ENCODE results near the gene HOXB4. TPM values are rescaled to one million over a fixed set of nuclear protein-coding genes. Genes with fewer than 3 reads are reported as not detected.
A peak's percentile ranks its signal among the peaks of the same experiment; 100 is the strongest.

Gene HOXB4
- total and polyA plus RNA-seq, 4 donors, result 1.4 to 17.9 (median 9.0) TPM

DNA sequence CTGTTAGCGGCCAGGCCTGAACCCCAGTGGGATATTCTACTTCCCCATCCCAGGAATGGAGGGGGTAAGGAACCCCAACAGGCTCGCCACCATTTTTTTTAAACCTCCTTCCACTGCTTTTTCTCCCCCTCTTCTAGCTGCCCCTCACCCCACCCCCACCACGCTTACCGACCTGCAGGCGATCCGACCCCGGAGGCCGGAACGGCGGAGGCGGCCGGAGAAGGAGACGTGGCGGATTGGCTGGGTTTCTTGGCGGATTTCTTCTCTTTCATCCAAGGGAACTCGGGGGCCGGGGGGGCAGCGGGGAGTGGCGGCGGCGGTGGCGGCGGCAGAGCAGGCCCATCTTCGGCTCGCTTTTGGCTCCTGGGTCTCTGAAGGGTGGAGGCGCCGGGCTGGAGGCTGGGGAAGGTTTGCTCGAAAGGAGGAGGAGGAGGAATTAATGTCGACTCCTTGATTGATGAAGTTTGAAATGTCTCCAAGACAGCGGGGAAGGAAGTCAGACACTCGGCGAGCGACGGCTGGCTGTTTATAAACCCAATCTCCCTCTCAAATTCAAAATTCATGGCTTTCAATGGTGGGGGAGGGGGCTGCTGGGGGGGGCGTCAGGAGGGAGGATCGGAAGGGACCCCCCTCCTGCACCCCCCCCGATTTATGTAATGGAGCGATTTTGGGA is 33.7 kb downstream of the HOXB4 start:
- Histone ChIP-seq H3K27me3 (ENCODE audit: control insufficient read depth in 1 of 2, insufficient read depth in 2 of 2, low read length in 1 of 2) (no peaks in the 10 kb centered on the region), H3K27ac (ENCODE audit: low read depth in 1 of 2, low read length in 2 of 2) (peak overlapping the region; percentile 80 to 95), H3K36me3 (ENCODE audit: control insufficient read depth in 1 of 2, insufficient read depth in 2 of 2, low read length in 1 of 2) (no peaks in the 10 kb centered on the region), H3K4me1 (ENCODE audit: control insufficient read depth in 1 of 2, insufficient read depth in 2 of 2, low read length in 2 of 2) (peaks cover 0 to 4% of the 10 kb centered on the region in 2 donors), H3K4me3 (ENCODE audit: low read length in 2 of 2) (peak overlapping the region; percentile 71 to 94), H3K9me3 (ENCODE audit: control insufficient read depth, low read length) (no peaks in the 10 kb centered on the region)
- peak; percentile 85 for ATAC-seq (ENCODE audit: low FRiP score)
- intact Hi-C loops (cut with DNase I), result loop anchor here in 1 of 2 donors (5.0 kb wide), 2 partner anchors 37 to 52 kb away; no protein-coding TSS in a partner anchor
- 1 to 2% methylated on average over 37 to 38 of the region's 38 CpGs for WGBS, 2 donors
- peak; percentile 95 to 97 for DNase-seq

DNA sequence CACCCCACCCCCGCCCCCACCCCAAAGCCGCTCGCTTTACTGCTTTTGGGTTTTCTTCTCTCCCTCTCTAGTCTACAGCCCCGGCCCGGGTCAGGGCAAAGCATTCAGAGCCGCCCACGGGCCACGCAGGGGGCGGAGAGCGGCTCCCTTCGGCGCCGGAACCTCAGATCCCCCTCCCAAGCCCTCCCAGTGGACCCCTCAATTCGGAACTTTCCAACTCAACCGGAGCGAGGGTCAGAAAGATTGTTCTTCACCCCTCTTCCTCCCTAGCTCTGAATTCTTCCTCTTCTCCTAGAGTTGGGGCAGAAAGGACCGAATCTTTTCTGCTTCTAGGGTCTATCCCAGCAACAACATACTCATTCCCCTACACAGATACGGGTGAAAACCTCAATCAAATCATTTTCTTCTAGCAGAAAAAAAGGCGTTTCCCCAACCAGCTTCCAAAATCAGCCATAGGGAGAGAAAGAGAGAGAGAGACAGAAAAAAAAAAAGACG is 34.2 kb downstream of the HOXB4 start:
- ATAC-seq (ENCODE audit: low FRiP score), result peak; percentile 16
- WGBS, 2 donors, result 1% methylated on average over 20 of the region's 20 CpGs
- intact Hi-C loops (cut with DNase I), result loop anchor here in 1 of 2 donors (1.0 to 5.0 kb wide), 3 partner anchors 33 to 52 kb away; no protein-coding TSS in a partner anchor
- Histone ChIP-seq H3K27ac (ENCODE audit: low read depth in 1 of 2, low read length in 2 of 2) (peak overlapping the region; percentile 80 to 95), H3K36me3 (ENCODE audit: control insufficient read depth in 1 of 2, insufficient read depth in 2 of 2, low read length in 1 of 2) (no peaks in the 10 kb centered on the region), H3K4me3 (ENCODE audit: low read length in 2 of 2) (peak overlapping the region; percentile 71 to 94), H3K27me3 (ENCODE audit: control insufficient read depth in 1 of 2, insufficient read depth in 2 of 2, low read length in 1 of 2) (no peaks in the 10 kb centered on the region), H3K4me1 (ENCODE audit: control insufficient read depth in 1 of 2, insufficient read depth in 2 of 2, low read length in 2 of 2) (peaks cover 0 to 4% of the 10 kb centered on the region in 2 donors), H3K9me3 (ENCODE audit: control insufficient read depth, low read length) (no peaks in the 10 kb centered on the region)
- DNase-seq, result peak in 1 of 2 donors; percentile 83

DNA sequence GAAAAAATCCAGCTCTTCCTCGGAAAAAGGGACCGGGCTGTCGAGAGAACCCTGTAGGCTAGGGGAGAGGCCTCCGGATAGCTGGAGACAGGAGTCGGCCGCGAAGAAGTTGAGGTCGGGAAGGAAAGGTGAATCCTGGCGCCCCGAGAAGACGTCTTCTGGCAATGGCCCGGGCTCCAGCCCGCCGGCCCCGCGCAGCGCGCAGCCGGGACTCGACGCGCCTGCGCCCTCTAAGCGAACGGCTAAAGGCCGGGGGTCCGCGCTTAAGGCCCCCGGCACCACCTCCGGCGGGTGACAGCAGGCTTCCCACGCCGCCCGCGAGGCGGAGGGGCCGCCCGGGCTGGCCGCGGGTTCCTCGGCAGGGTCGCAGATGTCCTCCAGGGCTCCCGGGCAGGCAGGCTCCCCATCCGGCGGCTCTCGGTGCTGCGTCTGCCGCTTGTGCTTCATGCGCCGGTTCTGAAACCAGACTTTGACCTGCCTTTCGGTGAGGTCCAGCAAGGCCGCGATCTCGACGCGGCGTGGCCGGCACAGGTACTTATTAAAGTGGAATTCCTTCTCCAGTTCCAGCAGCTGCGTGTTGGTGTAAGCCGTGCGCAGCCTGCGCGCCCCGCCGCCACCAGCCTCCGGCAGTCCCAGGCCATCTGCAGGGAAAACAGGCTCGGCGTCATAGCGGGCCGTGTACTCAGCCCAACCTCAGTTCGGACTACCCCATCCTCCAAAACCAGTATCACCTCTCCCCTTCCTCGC is 34.9 kb downstream of the HOXB4 start:
- Histone ChIP-seq H3K4me1 (ENCODE audit: control insufficient read depth in 1 of 2, insufficient read depth in 2 of 2, low read length in 2 of 2) (peaks cover 0 to 4% of the 10 kb centered on the region in 2 donors), H3K27ac (ENCODE audit: low read depth in 1 of 2, low read length in 2 of 2) (peak overlapping the region; percentile 80 to 82), H3K27me3 (ENCODE audit: control insufficient read depth in 1 of 2, insufficient read depth in 2 of 2, low read length in 1 of 2) (no peaks in the 10 kb centered on the region), H3K9me3 (ENCODE audit: control insufficient read depth, low read length) (no peaks in the 10 kb centered on the region), H3K36me3 (ENCODE audit: control insufficient read depth in 1 of 2, insufficient read depth in 2 of 2, low read length in 1 of 2) (no peaks in the 10 kb centered on the region), H3K4me3 (ENCODE audit: low read length in 2 of 2) (peak overlapping the region; percentile 71 to 94)
- intact Hi-C loops (cut with DNase I), result loop anchor here in 1 of 2 donors (1.0 to 5.0 kb wide), 3 partner anchors 34 to 51 kb away; no protein-coding TSS in a partner anchor
- 0 to 1% methylated on average over 70 to 72 of the region's 72 CpGs for WGBS, 2 donors
- peak in 1 of 2 donors; percentile 85 for DNase-seq
- peak; percentile 40 for ATAC-seq (ENCODE audit: low FRiP score)

DNA sequence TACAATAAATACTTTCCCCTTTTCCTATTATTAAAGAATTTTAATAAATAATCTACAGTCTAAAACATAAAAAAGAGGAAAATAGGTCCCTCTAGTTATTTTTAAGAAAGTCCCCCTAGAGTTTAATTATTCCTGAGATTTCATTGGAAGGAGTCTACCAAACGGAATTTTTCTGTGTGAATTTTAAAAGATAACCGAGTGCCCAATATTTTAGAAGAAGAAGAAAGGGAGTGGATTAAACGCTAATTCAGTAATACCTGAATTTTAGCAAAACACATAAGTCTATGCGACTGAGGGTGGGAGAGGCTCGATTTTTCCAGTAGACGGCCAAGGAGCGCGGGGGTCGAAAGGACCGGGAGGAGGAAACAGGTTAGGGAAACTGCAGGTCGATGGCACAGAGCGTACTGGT is 35.4 kb downstream of the HOXB4 start:
- intact Hi-C loops (cut with DNase I), result loop anchor here in 1 of 2 donors (1.0 to 5.0 kb wide), 3 partner anchors 35 to 50 kb away; no protein-coding TSS in a partner anchor
- Histone ChIP-seq H3K4me1 (ENCODE audit: control insufficient read depth in 1 of 2, insufficient read depth in 2 of 2, low read length in 2 of 2) (peaks cover 0 to 4% of the 10 kb centered on the region in 2 donors), H3K27ac (ENCODE audit: low read depth in 1 of 2, low read length in 2 of 2) (peak overlapping the region; percentile 80 to 82), H3K27me3 (ENCODE audit: control insufficient read depth in 1 of 2, insufficient read depth in 2 of 2, low read length in 1 of 2) (no peaks in the 10 kb centered on the region), H3K4me3 (ENCODE audit: low read length in 2 of 2) (peak overlapping the region; percentile 71 to 94), H3K9me3 (ENCODE audit: control insufficient read depth, low read length) (no peaks in the 10 kb centered on the region), H3K36me3 (ENCODE audit: control insufficient read depth in 1 of 2, insufficient read depth in 2 of 2, low read length in 1 of 2) (no peaks in the 10 kb centered on the region)
- ATAC-seq (ENCODE audit: low FRiP score), result no peak
- DNase-seq, result no peak
- 0 to 5% methylated on average over 12 of the region's 12 CpGs for WGBS, 2 donors

DNA sequence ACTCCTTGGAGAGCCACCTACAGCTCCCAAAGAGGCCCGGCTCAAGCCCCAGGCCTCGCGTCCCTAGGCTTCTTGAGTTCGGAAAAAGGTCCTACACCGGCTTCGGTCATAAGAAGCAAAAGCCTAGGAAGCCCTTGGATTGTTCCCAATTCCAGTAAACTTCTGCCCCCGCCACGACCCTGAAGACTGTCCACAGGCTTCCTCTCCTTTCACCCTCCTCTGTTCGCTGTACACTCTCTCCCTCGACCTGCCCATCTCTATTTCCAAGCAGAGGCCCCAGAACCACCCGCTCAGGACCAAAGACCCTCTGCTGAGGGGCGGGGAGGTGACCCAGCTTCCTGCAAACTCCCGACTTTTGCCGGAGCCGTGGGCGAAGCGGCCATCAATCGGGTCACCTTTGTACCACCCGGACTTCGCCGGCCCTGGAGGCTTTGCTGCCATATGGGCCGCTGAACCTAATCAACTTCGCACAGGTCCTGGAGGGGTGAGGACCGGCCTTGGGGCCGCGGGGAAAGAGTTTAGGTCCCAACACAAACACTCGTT is 36.0 kb downstream of the HOXB4 start:
- no peak for ATAC-seq (ENCODE audit: low FRiP score)
- H3K36me3 ChIP-seq (ENCODE audit: control insufficient read depth in 1 of 2, insufficient read depth in 2 of 2, low read length in 1 of 2), result no peaks in the 10 kb centered on the region
- H3K9me3 ChIP-seq (ENCODE audit: control insufficient read depth, low read length), result no peaks in the 10 kb centered on the region
- H3K27ac ChIP-seq (ENCODE audit: low read depth in 1 of 2, low read length in 2 of 2), result peak overlapping the region; percentile 37 to 85
- H3K27me3 ChIP-seq (ENCODE audit: control insufficient read depth in 1 of 2, insufficient read depth in 2 of 2, low read length in 1 of 2), result no peaks in the 10 kb centered on the region
- peak overlapping the region; percentile 71 to 94 for H3K4me3 ChIP-seq (ENCODE audit: low read length in 2 of 2)
- peak in 1 of 2 donors; percentile 80 for DNase-seq
- peaks cover 0 to 4% of the 10 kb centered on the region in 2 donors for H3K4me1 ChIP-seq (ENCODE audit: control insufficient read depth in 1 of 2, insufficient read depth in 2 of 2, low read length in 2 of 2)
- WGBS, 2 donors, result 3 to 19% methylated on average over 27 of the region's 27 CpGs
- intact Hi-C loops (cut with DNase I), result loop anchor here in 1 of 2 donors (5.0 kb wide), 2 partner anchors 35 to 50 kb away; no protein-coding TSS in a partner anchor

DNA sequence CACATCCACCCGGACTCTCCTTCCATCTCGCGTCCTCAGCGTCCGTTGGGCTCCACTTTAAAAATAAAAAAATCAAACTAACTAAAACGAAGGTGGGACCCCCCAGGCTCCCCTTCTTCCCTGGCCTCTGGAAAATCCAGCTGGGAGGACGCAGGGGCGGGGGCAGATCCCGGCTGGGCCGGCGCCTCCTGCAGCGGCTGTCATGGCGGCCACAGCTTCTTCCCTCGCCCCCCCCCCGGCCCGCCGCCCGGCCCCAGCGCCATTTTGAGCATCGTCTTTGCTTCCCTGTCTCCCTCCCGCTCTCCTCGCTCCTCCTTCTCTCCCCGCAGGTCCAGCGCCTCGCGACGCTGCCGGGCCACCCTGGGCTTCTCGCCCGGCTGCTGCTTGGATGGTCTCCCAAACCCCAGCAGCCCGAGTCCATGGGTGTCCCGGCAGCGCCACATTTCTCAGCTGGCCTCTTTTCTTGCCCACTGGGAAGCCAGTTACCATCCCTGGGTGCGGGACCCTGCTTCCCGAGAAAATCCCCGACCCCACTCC is 36.5 kb downstream of the HOXB4 start:
- H3K27me3 ChIP-seq (ENCODE audit: control insufficient read depth in 1 of 2, insufficient read depth in 2 of 2, low read length in 1 of 2), result no peaks in the 10 kb centered on the region
- H3K36me3 ChIP-seq (ENCODE audit: control insufficient read depth in 1 of 2, insufficient read depth in 2 of 2, low read length in 1 of 2), result no peaks in the 10 kb centered on the region
- peak; percentile 81 to 88 for DNase-seq
- peak overlapping the region; percentile 70 to 85 for H3K27ac ChIP-seq (ENCODE audit: low read depth in 1 of 2, low read length in 2 of 2)
- peak overlapping the region; percentile 71 to 94 for H3K4me3 ChIP-seq (ENCODE audit: low read length in 2 of 2)
- intact Hi-C loops (cut with DNase I), result loop anchor here in 1 of 2 donors (5.0 kb wide), 2 partner anchors 34 to 49 kb away; no protein-coding TSS in a partner anchor
- peak; percentile 80 for ATAC-seq (ENCODE audit: low FRiP score)
- 6 to 7% methylated on average over 24 to 36 of the region's 36 CpGs for WGBS, 2 donors
- H3K9me3 ChIP-seq (ENCODE audit: control insufficient read depth, low read length), result no peaks in the 10 kb centered on the region
- H3K4me1 ChIP-seq (ENCODE audit: control insufficient read depth in 1 of 2, insufficient read depth in 2 of 2, low read length in 2 of 2), result peaks cover 0 to 4% of the 10 kb centered on the region in 2 donors

DNA sequence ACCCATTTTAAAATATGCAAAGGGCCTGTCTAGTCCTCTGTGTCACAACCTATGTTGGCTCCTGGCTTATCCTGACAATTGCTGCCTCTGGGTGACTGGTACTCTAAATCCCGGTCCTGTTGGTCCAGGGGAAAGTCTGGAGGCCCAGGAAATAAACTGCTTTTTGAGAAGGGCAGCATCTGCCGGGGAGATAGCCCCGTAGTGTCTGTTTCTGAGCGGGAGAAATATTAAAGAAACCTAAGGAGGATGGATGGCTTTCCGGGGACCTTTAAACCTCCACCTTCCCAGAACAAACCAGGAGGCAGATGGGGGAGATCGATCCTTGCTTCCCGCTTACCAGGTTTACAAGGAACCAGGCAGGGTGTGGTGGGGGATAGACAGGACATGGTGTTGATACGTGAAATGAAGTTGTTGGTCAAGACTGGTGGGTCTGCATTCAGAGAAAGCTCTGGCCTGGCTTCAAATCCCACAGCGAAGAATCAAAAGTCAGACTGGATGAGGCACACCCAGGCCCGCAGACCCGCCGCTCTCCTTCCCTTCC is 37.0 kb downstream of the HOXB4 start:
- H3K27ac ChIP-seq (ENCODE audit: low read depth in 1 of 2, low read length in 2 of 2), result peak overlapping the region; percentile 70 to 85
- peak overlapping the region; percentile 22 to 71 for H3K4me3 ChIP-seq (ENCODE audit: low read length in 2 of 2)
- WGBS, 2 donors, result 69 to 70% methylated on average over 12 of the region's 12 CpGs
- ATAC-seq (ENCODE audit: low FRiP score), result no peak
- no peak for DNase-seq
- no peaks in the 10 kb centered on the region for H3K9me3 ChIP-seq (ENCODE audit: control insufficient read depth, low read length)
- no peaks in the 10 kb centered on the region for H3K27me3 ChIP-seq (ENCODE audit: control insufficient read depth in 1 of 2, insufficient read depth in 2 of 2, low read length in 1 of 2)
- no peaks in the 10 kb centered on the region for H3K36me3 ChIP-seq (ENCODE audit: control insufficient read depth in 1 of 2, insufficient read depth in 2 of 2, low read length in 1 of 2)
- peaks cover 0 to 4% of the 10 kb centered on the region in 2 donors for H3K4me1 ChIP-seq (ENCODE audit: control insufficient read depth in 1 of 2, insufficient read depth in 2 of 2, low read length in 2 of 2)
- intact Hi-C loops (cut with DNase I), result loop anchor here in 1 of 2 donors (5.0 kb wide), 2 partner anchors 34 to 49 kb away; no protein-coding TSS in a partner anchor

DNA sequence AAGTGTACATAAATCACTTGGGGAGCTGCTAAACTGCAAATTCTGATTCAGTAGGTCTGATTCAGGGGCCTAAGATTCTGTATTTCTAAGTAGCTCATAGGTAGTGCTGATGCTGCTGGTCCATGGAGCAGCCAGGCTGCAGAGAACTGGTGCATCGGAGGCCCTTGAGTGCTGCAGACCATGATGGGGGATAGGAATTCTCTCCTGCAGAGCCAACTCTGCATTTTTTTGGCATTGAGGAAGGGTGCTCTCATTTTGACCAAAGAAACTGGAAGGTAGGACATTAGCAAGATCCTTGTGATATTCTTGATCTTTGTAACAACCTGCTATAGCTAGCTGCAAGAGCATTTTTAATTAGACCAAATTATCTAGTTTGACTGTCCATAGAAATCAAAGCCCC is 37.9 kb downstream of the HOXB4 start:
- Histone ChIP-seq H3K9me3 (ENCODE audit: control insufficient read depth, low read length) (no peaks in the 10 kb centered on the region), H3K36me3 (ENCODE audit: control insufficient read depth in 1 of 2, insufficient read depth in 2 of 2, low read length in 1 of 2) (no peaks in the 10 kb centered on the region), H3K27ac (ENCODE audit: low read depth in 1 of 2, low read length in 2 of 2) (no peak overlapping the region), H3K4me1 (ENCODE audit: control insufficient read depth in 1 of 2, insufficient read depth in 2 of 2, low read length in 2 of 2) (peaks cover 0 to 2% of the 10 kb centered on the region in 2 donors), H3K27me3 (ENCODE audit: control insufficient read depth in 1 of 2, insufficient read depth in 2 of 2, low read length in 1 of 2) (no peaks in the 10 kb centered on the region), H3K4me3 (ENCODE audit: low read length in 2 of 2) (no peak overlapping the region)
- DNase-seq, result no peak
- ATAC-seq (ENCODE audit: low FRiP score), result no peak
- intact Hi-C loops (cut with DNase I), result loop anchor here in 1 of 2 donors (5.0 kb wide), 2 partner anchors 33 to 48 kb away; no protein-coding TSS in a partner anchor
- 96 to 97% methylated on average over 1 of the region's 1 CpG for WGBS, 2 donors
